ENCODE measurements around the gene TECRL. TPM values are rescaled to one million over a fixed set of nuclear protein-coding genes. Genes with fewer than 3 reads are reported as not detected.
A peak's percentile ranks its signal among the peaks of the same experiment; 100 is the strongest.

TECRL gene, protein sequence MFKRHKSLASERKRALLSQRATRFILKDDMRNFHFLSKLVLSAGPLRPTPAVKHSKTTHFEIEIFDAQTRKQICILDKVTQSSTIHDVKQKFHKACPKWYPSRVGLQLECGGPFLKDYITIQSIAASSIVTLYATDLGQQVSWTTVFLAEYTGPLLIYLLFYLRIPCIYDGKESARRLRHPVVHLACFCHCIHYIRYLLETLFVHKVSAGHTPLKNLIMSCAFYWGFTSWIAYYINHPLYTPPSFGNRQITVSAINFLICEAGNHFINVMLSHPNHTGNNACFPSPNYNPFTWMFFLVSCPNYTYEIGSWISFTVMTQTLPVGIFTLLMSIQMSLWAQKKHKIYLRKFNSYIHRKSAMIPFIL
- polyA plus RNA-seq (2013, experiment 1 of 2), result 24.4 TPM
- polyA plus RNA-seq (2013, experiment 2 of 2), result 45.8 TPM

- no peak within 1 kb of the TSS for H3K27ac ChIP-seq (ENCODE audit: low read depth, low read length, severe bottlenecking)
- 96% methylated on average over 3 of the region's 4 CpGs; no CpG with 5 or more reads in 1 of the 2 experiments for WGBS, 2 experiments (ENCODE audit: insufficient coverage in 2 of 2)
- peaks cover 4% of the 10 kb centered on the region for H3K4me1 ChIP-seq (ENCODE audit: control insufficient read depth, insufficient read depth, low read length, poor library complexity, severe bottlenecking)
- H3K9me3 ChIP-seq (ENCODE audit: control insufficient read depth, low read length), result no peaks in the 10 kb centered on the region
- no peak within 1 kb of the TSS for H3K4me3 ChIP-seq (ENCODE audit: extremely low read depth, insufficient read depth, low read length, poor library complexity, severe bottlenecking)
- no peaks in the 10 kb centered on the region for H3K36me3 ChIP-seq (ENCODE audit: control insufficient read depth, insufficient read depth, low read length)
These were observed at the start of gene TECRL for GRCh38 chr4:64409300-64409699. Gene TECRL (minus strand): TSS chr4:64409450. CDS start chr4:64409351, 99 bp downstream.

- Histone ChIP-seq H3K27ac (ENCODE audit: low read depth, low read length, severe bottlenecking) (no peak overlapping the region), H3K9me3 (ENCODE audit: control insufficient read depth, low read length) (peaks cover 14% of the 10 kb centered on the region), H3K4me1 (ENCODE audit: control insufficient read depth, insufficient read depth, low read length, poor library complexity, severe bottlenecking) (peaks cover 4% of the 10 kb centered on the region), H3K4me3 (ENCODE audit: extremely low read depth, insufficient read depth, low read length, poor library complexity, severe bottlenecking) (no peak overlapping the region), H3K36me3 (ENCODE audit: control insufficient read depth, insufficient read depth, low read length) (no peaks in the 10 kb centered on the region)
- WGBS, 2 experiments (ENCODE audit: insufficient coverage in 2 of 2), result 97 to 100% methylated on average over 9 to 10 of the region's 10 CpGs
These were observed 23.4 kb upstream of the TECRL start for GRCh38 chr4:64432674-64433073.

GRCh38 chr4:64430933-64431332 is 21.7 kb upstream of the TECRL start:
- Histone ChIP-seq H3K27ac (ENCODE audit: low read depth, low read length, severe bottlenecking) (no peak overlapping the region), H3K4me3 (ENCODE audit: extremely low read depth, insufficient read depth, low read length, poor library complexity, severe bottlenecking) (no peak overlapping the region), H3K36me3 (ENCODE audit: control insufficient read depth, insufficient read depth, low read length) (no peaks in the 10 kb centered on the region), H3K9me3 (ENCODE audit: control insufficient read depth, low read length) (peaks cover 14% of the 10 kb centered on the region), H3K4me1 (ENCODE audit: control insufficient read depth, insufficient read depth, low read length, poor library complexity, severe bottlenecking) (no peaks in the 10 kb centered on the region)
- WGBS, 2 experiments (ENCODE audit: insufficient coverage in 2 of 2), result 84 to 91% methylated on average over 2 to 4 of the region's 6 CpGs

- 100% methylated on average over 1 of the region's 1 CpG for WGBS, 2 experiments (ENCODE audit: insufficient coverage in 2 of 2)
- H3K27ac ChIP-seq (ENCODE audit: low read depth, low read length, severe bottlenecking), result no peak overlapping the region
- no peak overlapping the region for H3K4me3 ChIP-seq (ENCODE audit: extremely low read depth, insufficient read depth, low read length, poor library complexity, severe bottlenecking)
- H3K9me3 ChIP-seq (ENCODE audit: control insufficient read depth, low read length), result no peaks in the 10 kb centered on the region
- no peaks in the 10 kb centered on the region for H3K4me1 ChIP-seq (ENCODE audit: control insufficient read depth, insufficient read depth, low read length, poor library complexity, severe bottlenecking)
- no peaks in the 10 kb centered on the region for H3K36me3 ChIP-seq (ENCODE audit: control insufficient read depth, insufficient read depth, low read length)
These were observed 8.7 kb upstream of the TECRL start for GRCh38 chr4:64417974-64418373.

GRCh38 chr4:64407000-64407399 is 2.2 kb downstream of the TECRL start:
- no peak overlapping the region for H3K4me3 ChIP-seq (ENCODE audit: extremely low read depth, insufficient read depth, low read length, poor library complexity, severe bottlenecking)
- H3K9me3 ChIP-seq (ENCODE audit: control insufficient read depth, low read length), result no peaks in the 10 kb centered on the region
- no CpG with 5 or more reads among the region's 1 CpG for WGBS, 2 experiments (ENCODE audit: insufficient coverage in 2 of 2)
- H3K4me1 ChIP-seq (ENCODE audit: control insufficient read depth, insufficient read depth, low read length, poor library complexity, severe bottlenecking), result peaks cover 4% of the 10 kb centered on the region
- no peak overlapping the region for H3K27ac ChIP-seq (ENCODE audit: low read depth, low read length, severe bottlenecking)
- no peaks in the 10 kb centered on the region for H3K36me3 ChIP-seq (ENCODE audit: control insufficient read depth, insufficient read depth, low read length)

GRCh38 chr4:64405761-64406160 is 3.5 kb downstream of the TECRL start:
- H3K4me1 ChIP-seq (ENCODE audit: control insufficient read depth, insufficient read depth, low read length, poor library complexity, severe bottlenecking), result peaks cover 4% of the 10 kb centered on the region
- H3K9me3 ChIP-seq (ENCODE audit: control insufficient read depth, low read length), result no peaks in the 10 kb centered on the region
- 78 to 81% methylated on average over 5 of the region's 11 CpGs for WGBS, 2 experiments (ENCODE audit: insufficient coverage in 2 of 2)
- no peaks in the 10 kb centered on the region for H3K36me3 ChIP-seq (ENCODE audit: control insufficient read depth, insufficient read depth, low read length)
- peak overlapping the region; percentile 1 for H3K27ac ChIP-seq (ENCODE audit: low read depth, low read length, severe bottlenecking)
- H3K4me3 ChIP-seq (ENCODE audit: extremely low read depth, insufficient read depth, low read length, poor library complexity, severe bottlenecking), result no peak overlapping the region

DNA sequence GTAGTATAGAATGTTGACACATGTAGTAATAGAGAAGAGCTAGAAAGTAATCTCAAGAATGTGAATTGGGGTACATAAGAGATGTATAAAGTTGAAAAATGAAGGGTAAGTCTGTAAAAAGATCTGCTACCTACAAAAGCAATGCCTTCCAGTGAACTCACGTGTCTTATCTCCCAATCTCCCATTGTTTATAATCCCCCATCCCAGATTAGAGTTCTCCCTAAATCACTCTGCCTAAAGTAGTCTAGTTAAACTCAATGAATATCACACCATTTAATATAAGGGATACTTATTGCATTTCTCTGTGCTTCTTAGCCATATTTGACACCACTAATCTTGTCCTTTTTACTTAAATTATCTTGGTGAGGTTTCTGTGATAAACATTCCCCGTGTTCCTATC is 6.6 kb downstream of the TECRL start:
- 83% methylated on average over 1 of the region's 2 CpGs for WGBS, 2 experiments (ENCODE audit: insufficient coverage in 2 of 2)
- H3K4me1 ChIP-seq (ENCODE audit: control insufficient read depth, insufficient read depth, low read length, poor library complexity, severe bottlenecking), result peaks cover 4% of the 10 kb centered on the region
- no peak overlapping the region for H3K27ac ChIP-seq (ENCODE audit: low read depth, low read length, severe bottlenecking)
- H3K36me3 ChIP-seq (ENCODE audit: control insufficient read depth, insufficient read depth, low read length), result no peaks in the 10 kb centered on the region
- peaks cover 9% of the 10 kb centered on the region for H3K9me3 ChIP-seq (ENCODE audit: control insufficient read depth, low read length)
- no peak overlapping the region for H3K4me3 ChIP-seq (ENCODE audit: extremely low read depth, insufficient read depth, low read length, poor library complexity, severe bottlenecking)

GRCh38 chr4:64399313-64400109 is 9.7 kb downstream of the TECRL start:
- no peaks in the 10 kb centered on the region for H3K4me1 ChIP-seq (ENCODE audit: control insufficient read depth, insufficient read depth, low read length, poor library complexity, severe bottlenecking)
- H3K27ac ChIP-seq (ENCODE audit: low read depth, low read length, severe bottlenecking), result no peak overlapping the region
- H3K4me3 ChIP-seq (ENCODE audit: extremely low read depth, insufficient read depth, low read length, poor library complexity, severe bottlenecking), result no peak overlapping the region
- no peaks in the 10 kb centered on the region for H3K36me3 ChIP-seq (ENCODE audit: control insufficient read depth, insufficient read depth, low read length)
- WGBS, 2 experiments (ENCODE audit: insufficient coverage in 2 of 2), result 92 to 100% methylated on average over 3 to 5 of the region's 5 CpGs
- H3K9me3 ChIP-seq (ENCODE audit: control insufficient read depth, low read length), result peaks cover 9% of the 10 kb centered on the region

- no CpG with 5 or more reads among the region's 3 CpGs for WGBS, 2 experiments (ENCODE audit: insufficient coverage in 2 of 2)
- H3K4me1 ChIP-seq (ENCODE audit: control insufficient read depth, insufficient read depth, low read length, poor library complexity, severe bottlenecking), result no peaks in the 10 kb centered on the region
- H3K36me3 ChIP-seq (ENCODE audit: control insufficient read depth, insufficient read depth, low read length), result no peaks in the 10 kb centered on the region
- no peak overlapping the region for H3K27ac ChIP-seq (ENCODE audit: low read depth, low read length, severe bottlenecking)
- peaks cover 5% of the 10 kb centered on the region for H3K9me3 ChIP-seq (ENCODE audit: control insufficient read depth, low read length)
- H3K4me3 ChIP-seq (ENCODE audit: extremely low read depth, insufficient read depth, low read length, poor library complexity, severe bottlenecking), result no peak overlapping the region
These were observed 14.8 kb downstream of the TECRL start for GRCh38 chr4:64394469-64394868.

GRCh38 chr4:64388252-64388651 is 21.0 kb downstream of the TECRL start:
- H3K9me3 ChIP-seq (ENCODE audit: control insufficient read depth, low read length), result no peaks in the 10 kb centered on the region
- no peaks in the 10 kb centered on the region for H3K36me3 ChIP-seq (ENCODE audit: control insufficient read depth, insufficient read depth, low read length)
- WGBS, 2 experiments (ENCODE audit: insufficient coverage in 2 of 2), result no CpG with 5 or more reads among the region's 1 CpG
- H3K27ac ChIP-seq (ENCODE audit: low read depth, low read length, severe bottlenecking), result no peak overlapping the region
- H3K4me1 ChIP-seq (ENCODE audit: control insufficient read depth, insufficient read depth, low read length, poor library complexity, severe bottlenecking), result no peaks in the 10 kb centered on the region
- no peak overlapping the region for H3K4me3 ChIP-seq (ENCODE audit: extremely low read depth, insufficient read depth, low read length, poor library complexity, severe bottlenecking)

All from mesodermal cell (in vitro differentiated cells).